CD4-positive, alpha-beta T cell treated with Interferon gamma for 1 hour (primary cell): ENCODE data around the gene KRTAP10-12.

Source experiments
- DNase-seq: peaks from one replicate; pipeline ENCODE4 v3.0.0-alpha.2; 2020

The KRTAP10-12 gene

GRCh38 chr21:44713130-44713529, 16.2 kb downstream of the KRTAP10-12 start:
- no peak for DNase-seq

GRCh38 chr21:44713846-44714245, 16.9 kb downstream of the KRTAP10-12 start:
- DNase-seq = no peak

- DNase-seq = no peak
Observed at GRCh38 chr21:44714905-44715304, 17.9 kb downstream of the KRTAP10-12 start.

- DNase-seq = no peak
Observed at GRCh38 chr21:44716984-44717383, 20.0 kb downstream of the KRTAP10-12 start.

- no peak for DNase-seq
Observed at GRCh38 chr21:44718093-44718492, 21.1 kb downstream of the KRTAP10-12 start.

- no peak for DNase-seq
Observed at GRCh38 chr21:44718571-44718970, 21.6 kb downstream of the KRTAP10-12 start.

GRCh38 chr21:44720170-44720569, 23.2 kb downstream of the KRTAP10-12 start:
- DNase-seq = no peak

GRCh38 chr21:44722731-44723130, 25.8 kb downstream of the KRTAP10-12 start:
- no peak for DNase-seq

- peak; percentile 14 for DNase-seq
Observed at GRCh38 chr21:44723177-44724131, 26.5 kb downstream of the KRTAP10-12 start.

GRCh38 chr21:44724196-44724595, 27.2 kb downstream of the KRTAP10-12 start:
- DNase-seq = no peak

GRCh38 chr21:44724926-44725325, 28.0 kb downstream of the KRTAP10-12 start:
- DNase-seq = no peak

GRCh38 chr21:44726826-44727225, 29.9 kb downstream of the KRTAP10-12 start:
- DNase-seq = no peak

GRCh38 chr21:44727321-44727720, 30.3 kb downstream of the KRTAP10-12 start:
- no peak for DNase-seq

GRCh38 chr21:44727757-44728156, 30.8 kb downstream of the KRTAP10-12 start:
- no peak for DNase-seq

GRCh38 chr21:44728716-44729115, 31.7 kb downstream of the KRTAP10-12 start:
- no peak for DNase-seq

- no peak for DNase-seq
Observed at GRCh38 chr21:44729336-44730027, 32.5 kb downstream of the KRTAP10-12 start.

- no peak for DNase-seq
Observed at GRCh38 chr21:44730028-44730395, 33.0 kb downstream of the KRTAP10-12 start.

GRCh38 chr21:44730951-44731579, 34.1 kb downstream of the KRTAP10-12 start:
- DNase-seq = no peak

GRCh38 chr21:44732263-44732662, 35.3 kb downstream of the KRTAP10-12 start:
- DNase-seq = no peak

- DNase-seq = no peak
Observed at GRCh38 chr21:44732956-44733355, 36.0 kb downstream of the KRTAP10-12 start.

GRCh38 chr21:44734026-44734745, 37.2 kb downstream of the KRTAP10-12 start:
- no peak for DNase-seq

- DNase-seq = no peak
Observed at GRCh38 chr21:44734841-44735240, 37.9 kb downstream of the KRTAP10-12 start.

- no peak for DNase-seq
Observed at GRCh38 chr21:44735821-44736220, 38.8 kb downstream of the KRTAP10-12 start.
